GM23248 (cell line): ENCODE results near the gene HSPBP1.

ENCODE experiments used
- EZH2 ChIP-seq: fragments of 200-600 bp; sonication (generic); IDR thresholded peaks from 2 replicates; pipeline ENCODE4 v1.6.1; 2018; ENCODE audit warnings: antibody characterized with exemption, mild to moderate bottlenecking; ENCODE audit not compliant: insufficient read depth, poor library complexity, severe bottlenecking
- EZH2phosphoT487 ChIP-seq: fragments of 200-600 bp; sonication (generic); IDR thresholded peaks from 2 replicates; pipeline ENCODE4 v1.6.1; 2018; ENCODE audit warnings: antibody characterized with exemption, moderate library complexity, mild to moderate bottlenecking, low read depth; ENCODE audit not compliant: insufficient read depth

GRCh38 chr19:55276720-55277430 is 3.0 kb downstream of the HSPBP1 start:
- TF ChIP-seq EZH2 (no peak), EZH2phosphoT487 (no peak)
